HepG2 (cell line): ENCODE data around the gene C11orf21. TPM values are rescaled to one million over a fixed set of nuclear protein-coding genes. Genes with fewer than 3 reads are reported as not detected.

Experiments
- EED ChIP-seq: sonication (generic); formaldehyde crosslinking; IDR thresholded peaks from 2 replicates; pipeline ENCODE4 v1.5.0; 2020; ENCODE audit warnings: mild to moderate bottlenecking, missing genetic modification reagents
- ETV5 ChIP-seq: IDR thresholded peaks from 2 replicates; pipeline ENCODE4 v1.6.1; 2018; ENCODE audit warnings: missing biosample characterization, missing genetic modification reagents, inconsistent platforms, borderline replicate concordance
- FOXA1 ChIP-seq, 2 experiments: fragments of 450-650 bp in 1 of 2; sonication (generic) in 1 of 2; formaldehyde crosslinking in 1 of 2; IDR thresholded peaks; 2 replicates each; pipeline versions ENCODE4 v1.4.0 to v1.6.1; 2016 to 2020; ENCODE audit warnings: missing genetic modification reagents in 1 of 2
- FOXP1 ChIP-seq, 2 experiments: fragments of 450-650 bp in 1 of 2; IDR thresholded peaks; 2 replicates each; pipeline ENCODE4 v1.6.1; 2017 to 2018; ENCODE audit warnings: antibody characterized with exemption in 1 of 2
- GABPA ChIP-seq, 2 experiments: IDR thresholded peaks; 2 replicates each; pipeline ENCODE4 v1.6.1; 2011 to 2016; ENCODE audit warnings: low read depth in 2 of 2, low read length in 1 of 2, missing biosample characterization in 1 of 2, missing genetic modification characterization in 1 of 2
- GABPB1 ChIP-seq: IDR thresholded peaks from 2 replicates; pipeline ENCODE4 v1.6.1; 2016; ENCODE audit warnings: mild to moderate bottlenecking, missing genetic modification reagents, moderate library complexity, missing compliant biosample characterization
- MIER3 ChIP-seq: IDR thresholded peaks from 2 replicates; pipeline ENCODE4 v1.6.1; 2016; ENCODE audit warnings: missing compliant biosample characterization, borderline replicate concordance
- PATZ1 ChIP-seq: sonication (generic); formaldehyde crosslinking; IDR thresholded peaks from 2 replicates; pipeline ENCODE4 v1.4.0; 2020; ENCODE audit warnings: missing genetic modification reagents
- RARA ChIP-seq: IDR thresholded peaks from 2 replicates; pipeline ENCODE4 v1.6.1; 2016; ENCODE audit warnings: missing genetic modification reagents, missing compliant biosample characterization
- TCF7 ChIP-seq: sonication (generic); IDR thresholded peaks from 2 replicates; pipeline ENCODE4 v1.6.1; 2016; ENCODE audit warnings: antibody characterized with exemption, low read depth
- ZMYM2 ChIP-seq: sonication (generic); formaldehyde crosslinking; IDR thresholded peaks from 2 replicates; pipeline ENCODE4 v1.8.0; 2022; ENCODE audit warnings: mild to moderate bottlenecking, missing genetic modification reagents
- ZNF607 ChIP-seq: sonication (generic); formaldehyde crosslinking; IDR thresholded peaks from 2 replicates; pipeline ENCODE4 v1.5.1; 2020; ENCODE audit warnings: missing genetic modification reagents, mild to moderate bottlenecking, borderline replicate concordance
- ZNF746 ChIP-seq: sonication (generic); formaldehyde crosslinking; IDR thresholded peaks from 2 replicates; pipeline ENCODE4 v1.8.0; 2022; ENCODE audit warnings: mild to moderate bottlenecking, missing genetic modification reagents
- ZXDC ChIP-seq: sonication (generic); formaldehyde crosslinking; IDR thresholded peaks from 2 replicates; pipeline ENCODE4 v1.5.0; 2020; ENCODE audit warnings: mild to moderate bottlenecking, missing genetic modification reagents
- polyA plus RNA-seq, 8 experiments: library from polyadenylated mRNA; depleted of rRNA in 3 of 8; stranded (reverse) in 7 of 8; unstranded in 1 of 8; fragments of >200 nt; fragmentation: Illumina TruSeq in 4 of 8; extraction: Trizol in 4 of 8; gene quantifications; 2 replicates each; pipeline versions ENCODE4 v1.2.1 to v1.2.3, GENCODE V29; 2011 to 2016; ENCODE audit warnings: low read depth in 4 of 8, missing spikeins in 1 of 8, mixed read lengths in 1 of 8; ENCODE audit not compliant: insufficient read depth in 1 of 8
- total RNA-seq, 5 experiments: library from RNA; depleted of rRNA; stranded (reverse); fragments of >200 nt; fragmentation: Illumina TruSeq; extraction: Trizol; gene quantifications; 2 replicates each; pipeline ENCODE4 v1.2.3, GENCODE V29; 2016; ENCODE audit warnings: low read depth in 1 of 5
- TF ChIP-seq, protein P1 (sequence below): sonication (generic); formaldehyde crosslinking; IDR thresholded peaks from 2 replicates; pipeline ENCODE4 v1.4.0; 2020; ENCODE audit warnings: mild to moderate bottlenecking, missing genetic modification reagents
- TF ChIP-seq, protein P2 (sequence below): sonication (generic); formaldehyde crosslinking; IDR thresholded peaks from 2 replicates; pipeline ENCODE4 v1.4.0; 2020; ENCODE audit warnings: missing genetic modification reagents

C11orf21 gene
- total and polyA plus RNA-seq, 2 of the 13 experiments (the other 11 are each of a cell fraction or from before 2014, with no cell fraction given), result 0.08 TPM; not detected in 1

- TF ChIP-seq, protein P1, sequence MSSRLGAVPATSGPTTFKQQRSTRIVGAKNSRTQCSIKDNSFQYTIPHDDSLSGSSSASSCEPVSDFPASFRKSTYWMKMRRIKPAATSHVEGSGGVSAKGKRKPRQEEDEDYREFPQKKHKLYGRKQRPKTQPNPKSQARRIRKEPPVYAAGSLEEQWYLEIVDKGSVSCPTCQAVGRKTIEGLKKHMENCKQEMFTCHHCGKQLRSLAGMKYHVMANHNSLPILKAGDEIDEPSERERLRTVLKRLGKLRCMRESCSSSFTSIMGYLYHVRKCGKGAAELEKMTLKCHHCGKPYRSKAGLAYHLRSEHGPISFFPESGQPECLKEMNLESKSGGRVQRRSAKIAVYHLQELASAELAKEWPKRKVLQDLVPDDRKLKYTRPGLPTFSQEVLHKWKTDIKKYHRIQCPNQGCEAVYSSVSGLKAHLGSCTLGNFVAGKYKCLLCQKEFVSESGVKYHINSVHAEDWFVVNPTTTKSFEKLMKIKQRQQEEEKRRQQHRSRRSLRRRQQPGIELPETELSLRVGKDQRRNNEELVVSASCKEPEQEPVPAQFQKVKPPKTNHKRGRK (CRISPR knock-in tag), result no peak
- no peak for TF ChIP-seq RARA
- no peak for TF ChIP-seq FOXP1 (IDR thresholded peaks at IDR 0.05)
- no peak for TF ChIP-seq FOXP1 (CRISPR knock-in tag; IDR thresholded peaks at IDR 0.05)
- no peak for TF ChIP-seq ZNF746
- no peak for TF ChIP-seq ZNF607
- TF ChIP-seq MIER3, result no peak
- no peak for TF ChIP-seq FOXA1 (IDR thresholded peaks at IDR 0.05)
- TF ChIP-seq FOXA1 (CRISPR knock-in tag; IDR thresholded peaks at IDR 0.05), result peak; percentile 13; the same call in 1 of the 2 replicates
- peak; percentile 41; the same call in 1 of the 2 replicates for TF ChIP-seq GABPB1 (CRISPR knock-in tag)
- TF ChIP-seq ZXDC (CRISPR knock-in tag), result no peak
- TF ChIP-seq, protein P2, sequence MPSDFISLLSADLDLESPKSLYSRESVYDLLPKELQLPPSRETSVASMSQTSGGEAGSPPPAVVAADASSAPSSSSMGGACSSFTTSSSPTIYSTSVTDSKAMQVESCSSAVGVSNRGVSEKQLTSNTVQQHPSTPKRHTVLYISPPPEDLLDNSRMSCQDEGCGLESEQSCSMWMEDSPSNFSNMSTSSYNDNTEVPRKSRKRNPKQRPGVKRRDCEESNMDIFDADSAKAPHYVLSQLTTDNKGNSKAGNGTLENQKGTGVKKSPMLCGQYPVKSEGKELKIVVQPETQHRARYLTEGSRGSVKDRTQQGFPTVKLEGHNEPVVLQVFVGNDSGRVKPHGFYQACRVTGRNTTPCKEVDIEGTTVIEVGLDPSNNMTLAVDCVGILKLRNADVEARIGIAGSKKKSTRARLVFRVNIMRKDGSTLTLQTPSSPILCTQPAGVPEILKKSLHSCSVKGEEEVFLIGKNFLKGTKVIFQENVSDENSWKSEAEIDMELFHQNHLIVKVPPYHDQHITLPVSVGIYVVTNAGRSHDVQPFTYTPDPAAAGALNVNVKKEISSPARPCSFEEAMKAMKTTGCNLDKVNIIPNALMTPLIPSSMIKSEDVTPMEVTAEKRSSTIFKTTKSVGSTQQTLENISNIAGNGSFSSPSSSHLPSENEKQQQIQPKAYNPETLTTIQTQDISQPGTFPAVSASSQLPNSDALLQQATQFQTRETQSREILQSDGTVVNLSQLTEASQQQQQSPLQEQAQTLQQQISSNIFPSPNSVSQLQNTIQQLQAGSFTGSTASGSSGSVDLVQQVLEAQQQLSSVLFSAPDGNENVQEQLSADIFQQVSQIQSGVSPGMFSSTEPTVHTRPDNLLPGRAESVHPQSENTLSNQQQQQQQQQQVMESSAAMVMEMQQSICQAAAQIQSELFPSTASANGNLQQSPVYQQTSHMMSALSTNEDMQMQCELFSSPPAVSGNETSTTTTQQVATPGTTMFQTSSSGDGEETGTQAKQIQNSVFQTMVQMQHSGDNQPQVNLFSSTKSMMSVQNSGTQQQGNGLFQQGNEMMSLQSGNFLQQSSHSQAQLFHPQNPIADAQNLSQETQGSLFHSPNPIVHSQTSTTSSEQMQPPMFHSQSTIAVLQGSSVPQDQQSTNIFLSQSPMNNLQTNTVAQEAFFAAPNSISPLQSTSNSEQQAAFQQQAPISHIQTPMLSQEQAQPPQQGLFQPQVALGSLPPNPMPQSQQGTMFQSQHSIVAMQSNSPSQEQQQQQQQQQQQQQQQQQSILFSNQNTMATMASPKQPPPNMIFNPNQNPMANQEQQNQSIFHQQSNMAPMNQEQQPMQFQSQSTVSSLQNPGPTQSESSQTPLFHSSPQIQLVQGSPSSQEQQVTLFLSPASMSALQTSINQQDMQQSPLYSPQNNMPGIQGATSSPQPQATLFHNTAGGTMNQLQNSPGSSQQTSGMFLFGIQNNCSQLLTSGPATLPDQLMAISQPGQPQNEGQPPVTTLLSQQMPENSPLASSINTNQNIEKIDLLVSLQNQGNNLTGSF (CRISPR knock-in tag), result no peak
- no peak for TF ChIP-seq EED (CRISPR knock-in tag)
- TF ChIP-seq TCF7, result no peak
- TF ChIP-seq PATZ1 (CRISPR knock-in tag), result peak; percentile 63
- 0 out of 2 replicates have a peak, but pooled peaks have one; percentile 26 for TF ChIP-seq ETV5
- peak; percentile 45 for TF ChIP-seq GABPA (IDR thresholded peaks at IDR 0.05; ENCODE audit: low read depth, low read length)
- TF ChIP-seq GABPA (CRISPR knock-in tag; IDR thresholded peaks at IDR 0.05; ENCODE audit: low read depth), result 0 out of 2 replicates have a peak, but pooled peaks have one; percentile 28
- no peak for TF ChIP-seq ZMYM2 (CRISPR knock-in tag)
Observed at GRCh38 chr11:2301631-2302305, at the start of gene C11orf21, which contains the start of gene TSPAN32 (continued).
